Motor neuron (in vitro differentiated cells): Measurements from ENCODE around the gene SVEP1. TPM values are rescaled to one million over a fixed set of nuclear protein-coding genes. Genes with fewer than 3 reads are reported as not detected.

Experiments used
- total RNA-seq, 8 experiments: library from RNA; unstranded; fragments of 300-600 nt; gene quantifications; 2 replicates each; pipeline versions ENCODE4 v1.2.3 to v1.2.4, GENCODE V29; 2022

The SVEP1 gene
- total RNA-seq, 8 experiments from 2014 or later, result 0.22 to 8.9 (median 0.97) TPM

Other genes starting within 250 kb of the SVEP1 start
- under 1 TPM in 2 of 8 experiments, not detected in 6; 0.38 to 0.47 TPM for gene TXNDC8, start 241.9 kb downstream of the SVEP1 start, total RNA-seq
- gene MUSK, start 89.0 kb upstream of the SVEP1 start, total RNA-seq, result under 1 TPM in 6 of 8 experiments, not detected in 2; 0.09 to 0.70 (median 0.29) TPM